GM12865 (cell line): ENCODE results near the gene CD302.
A peak's percentile ranks its signal among the peaks of the same experiment; 100 is the strongest.

Experiments used
- DNase-seq: peaks from one replicate; pipeline ENCODE4 v3.0.0; 2010; ENCODE audit warnings: low read depth
- H3K4me3 ChIP-seq: 2 replicates; pipeline ENCODE4 v1.5.1; 2011; ENCODE audit warnings: mild to moderate bottlenecking, low read depth, low read length, control low read depth
- TF ChIP-seq, protein P1 (sequence below): IDR thresholded peaks from 2 replicates; pipeline ENCODE4 v1.5.1; 2011; ENCODE audit warnings: low read length, control low read depth, low read depth, inconsistent platforms; ENCODE audit not compliant: insufficient read depth; ENCODE audit errors: missing control alignments

The CD302 gene

DNA sequence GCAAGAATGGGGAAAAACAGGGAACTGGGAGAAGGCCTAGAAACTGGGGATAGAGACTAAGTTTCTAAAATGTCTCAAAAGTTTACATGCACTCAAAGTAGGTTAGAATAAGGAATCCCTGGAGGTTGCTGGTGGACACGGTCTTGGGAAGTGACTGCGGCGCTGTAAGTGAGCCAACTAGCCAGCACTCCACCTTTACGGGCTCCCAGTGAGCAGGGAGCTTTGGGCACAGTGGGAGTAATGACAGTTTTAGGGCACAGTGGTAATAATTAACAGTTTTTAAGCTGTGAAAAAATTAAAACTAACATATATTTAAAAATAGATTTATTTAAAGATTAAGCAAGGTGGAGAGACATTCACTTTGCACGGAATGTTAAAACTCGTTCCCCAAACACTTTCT, 20.9 kb upstream of the CD302 start:
- no peak overlapping the region for H3K4me3 ChIP-seq
- no peak for DNase-seq
- TF ChIP-seq, protein P1, sequence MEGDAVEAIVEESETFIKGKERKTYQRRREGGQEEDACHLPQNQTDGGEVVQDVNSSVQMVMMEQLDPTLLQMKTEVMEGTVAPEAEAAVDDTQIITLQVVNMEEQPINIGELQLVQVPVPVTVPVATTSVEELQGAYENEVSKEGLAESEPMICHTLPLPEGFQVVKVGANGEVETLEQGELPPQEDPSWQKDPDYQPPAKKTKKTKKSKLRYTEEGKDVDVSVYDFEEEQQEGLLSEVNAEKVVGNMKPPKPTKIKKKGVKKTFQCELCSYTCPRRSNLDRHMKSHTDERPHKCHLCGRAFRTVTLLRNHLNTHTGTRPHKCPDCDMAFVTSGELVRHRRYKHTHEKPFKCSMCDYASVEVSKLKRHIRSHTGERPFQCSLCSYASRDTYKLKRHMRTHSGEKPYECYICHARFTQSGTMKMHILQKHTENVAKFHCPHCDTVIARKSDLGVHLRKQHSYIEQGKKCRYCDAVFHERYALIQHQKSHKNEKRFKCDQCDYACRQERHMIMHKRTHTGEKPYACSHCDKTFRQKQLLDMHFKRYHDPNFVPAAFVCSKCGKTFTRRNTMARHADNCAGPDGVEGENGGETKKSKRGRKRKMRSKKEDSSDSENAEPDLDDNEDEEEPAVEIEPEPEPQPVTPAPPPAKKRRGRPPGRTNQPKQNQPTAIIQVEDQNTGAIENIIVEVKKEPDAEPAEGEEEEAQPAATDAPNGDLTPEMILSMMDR = no peak

DNA sequence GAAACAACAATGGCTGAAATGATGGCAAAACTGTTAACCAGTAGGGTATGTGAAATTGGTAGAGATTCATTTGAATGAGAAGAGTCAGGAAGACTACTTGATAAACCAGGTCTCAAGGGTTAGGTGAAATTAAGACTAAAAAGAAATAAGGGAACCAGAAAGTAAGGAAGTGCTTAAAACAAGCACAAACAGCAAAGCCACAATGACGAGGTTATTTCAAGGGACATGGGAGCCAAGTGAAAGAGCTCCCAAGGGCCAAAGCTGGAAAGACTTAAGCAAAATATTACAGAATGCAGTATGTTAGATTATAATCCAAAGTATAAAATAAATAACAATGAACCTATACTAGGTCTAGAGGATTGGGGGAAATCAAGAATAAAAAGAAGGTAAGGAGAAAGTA, 19.3 kb upstream of the CD302 start:
- no peak for DNase-seq
- TF ChIP-seq, protein P1 = no peak
- H3K4me3 ChIP-seq = no peak overlapping the region

DNA sequence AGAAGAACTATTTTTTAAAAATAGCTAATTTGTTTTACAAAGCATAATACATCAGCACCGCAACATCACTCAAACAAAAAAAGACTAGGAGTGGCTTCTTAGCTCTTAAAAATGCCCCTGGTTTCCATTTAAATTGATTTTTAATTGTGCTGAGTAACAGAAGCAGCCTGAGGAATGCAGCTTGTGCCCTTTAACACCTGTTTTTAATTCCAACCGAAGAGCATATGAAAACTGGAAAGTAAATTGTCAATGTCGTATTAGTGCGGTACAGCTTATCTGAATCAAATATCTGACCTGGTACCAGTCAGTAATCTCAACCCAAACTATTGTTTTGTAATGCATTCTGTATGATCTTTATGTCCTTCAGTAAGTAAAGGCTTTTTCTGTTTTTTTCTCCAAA, 13.2 kb upstream of the CD302 start:
- TF ChIP-seq, protein P1 = no peak
- DNase-seq = no peak
- H3K4me3 ChIP-seq = no peak overlapping the region

DNA sequence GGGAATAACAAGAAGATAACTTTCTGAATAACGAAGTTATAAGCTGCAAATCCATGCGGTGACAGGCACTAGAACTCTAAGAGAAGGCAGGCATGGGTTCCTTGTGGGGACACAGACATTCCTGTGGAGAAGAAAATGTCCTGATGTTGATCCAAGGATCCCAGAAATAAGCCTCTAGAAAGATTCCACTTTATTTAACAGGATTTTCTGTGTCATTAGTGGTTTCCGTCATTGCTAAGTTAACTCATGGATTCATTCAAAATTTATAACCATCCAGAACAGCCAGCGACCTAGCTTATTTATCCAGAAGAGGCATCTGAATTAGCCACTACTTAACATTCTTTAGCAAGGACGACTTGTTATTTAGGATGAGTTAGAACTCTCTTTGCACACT, 10.0 kb upstream of the CD302 start:
- TF ChIP-seq, protein P1 = no peak
- DNase-seq = no peak
- no peak overlapping the region for H3K4me3 ChIP-seq

DNA sequence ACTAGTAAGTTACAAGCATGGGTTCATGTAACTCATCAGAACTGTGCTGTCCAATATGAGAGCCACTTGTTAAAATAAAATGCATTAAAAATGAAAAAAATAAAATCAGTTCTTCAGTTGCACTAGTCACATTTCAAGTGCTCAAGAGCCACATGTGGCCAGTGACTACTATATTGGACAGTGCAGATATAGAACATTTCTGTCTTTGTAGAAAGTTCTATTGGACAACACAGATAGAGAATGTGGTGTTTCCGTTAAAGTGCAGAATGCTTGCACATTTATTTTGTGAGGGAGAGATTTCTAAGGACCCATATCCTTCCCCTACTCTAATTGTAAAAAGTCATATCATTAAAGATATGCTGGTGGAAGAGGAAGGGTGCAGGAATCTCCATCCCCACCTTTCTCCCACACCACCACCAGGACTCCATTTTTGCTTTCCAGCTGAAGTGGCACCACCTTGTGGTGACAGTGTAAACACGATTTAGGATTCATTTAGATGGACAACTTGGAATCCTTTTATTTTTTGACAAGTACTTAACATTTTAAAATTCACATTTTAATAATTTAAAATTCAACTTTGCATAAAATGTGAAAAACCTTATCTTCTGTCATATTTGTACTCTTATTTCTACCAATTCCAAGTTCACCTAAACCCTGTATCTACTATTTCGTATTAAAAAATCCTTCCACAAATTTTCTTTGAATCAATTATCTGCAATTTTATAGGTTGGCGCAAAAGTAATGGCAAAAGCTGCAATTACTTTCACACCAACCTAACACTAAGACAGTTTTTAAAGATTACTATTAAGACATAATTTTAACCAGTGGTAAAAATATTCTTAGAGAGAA, 9.4 kb upstream of the CD302 start:
- TF ChIP-seq, protein P1 = peak; percentile 54
- DNase-seq = peak; percentile 47
- no peak overlapping the region for H3K4me3 ChIP-seq

DNA sequence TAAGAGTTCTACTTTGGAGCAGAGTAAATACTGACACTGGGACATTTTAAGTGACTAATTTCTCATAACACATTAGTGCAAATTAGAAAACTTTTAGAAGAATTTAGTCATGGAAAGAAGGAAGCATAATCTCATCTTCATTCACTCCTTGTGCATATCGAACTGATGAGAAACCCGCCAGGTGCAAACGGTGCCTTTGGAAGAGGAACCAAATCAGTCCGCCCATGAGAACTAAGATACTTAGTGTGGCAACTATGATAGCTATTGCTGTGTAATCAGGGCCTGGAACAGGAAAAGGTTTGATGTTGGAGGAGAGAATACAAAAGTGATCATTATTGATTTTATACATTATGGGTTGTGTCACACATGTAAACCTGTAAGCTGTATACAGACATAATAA, 6.9 kb upstream of the CD302 start:
- no peak for DNase-seq
- H3K4me3 ChIP-seq = no peak overlapping the region
- TF ChIP-seq, protein P1 = no peak
